Endothelial cell of hepatic sinusoid (primary cell): ENCODE results near the gene LHFPL4.

Experiments
- in situ Hi-C: cut with HindIII; loops from 2 replicates; pipeline ENCODE4 v1.10.0; 2017; ENCODE audit warnings: low sequenced_read_pairs

Gene LHFPL4

DNA sequence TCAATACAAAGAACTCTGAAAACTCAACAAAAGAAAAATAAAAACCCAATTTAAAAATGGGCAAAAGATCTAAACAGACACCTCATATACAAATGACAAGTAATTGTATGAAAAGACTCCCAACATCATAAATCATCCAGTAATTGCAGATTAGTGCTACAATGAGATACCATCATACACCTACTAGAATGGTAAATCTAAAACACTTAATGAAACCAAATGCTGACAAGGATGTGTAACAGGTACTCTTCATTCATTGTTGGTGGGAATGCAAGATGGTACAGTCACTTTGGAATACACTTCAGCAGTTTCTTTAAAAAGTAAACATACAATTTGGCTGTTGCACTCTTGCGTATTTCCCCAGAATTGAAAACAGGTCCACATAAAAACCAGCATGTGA, 68.4 kb downstream of the LHFPL4 start:
- in situ Hi-C loops = loop anchor here (25.0 kb wide), 1 partner anchor 202 kb away; no protein-coding TSS in a partner anchor

DNA sequence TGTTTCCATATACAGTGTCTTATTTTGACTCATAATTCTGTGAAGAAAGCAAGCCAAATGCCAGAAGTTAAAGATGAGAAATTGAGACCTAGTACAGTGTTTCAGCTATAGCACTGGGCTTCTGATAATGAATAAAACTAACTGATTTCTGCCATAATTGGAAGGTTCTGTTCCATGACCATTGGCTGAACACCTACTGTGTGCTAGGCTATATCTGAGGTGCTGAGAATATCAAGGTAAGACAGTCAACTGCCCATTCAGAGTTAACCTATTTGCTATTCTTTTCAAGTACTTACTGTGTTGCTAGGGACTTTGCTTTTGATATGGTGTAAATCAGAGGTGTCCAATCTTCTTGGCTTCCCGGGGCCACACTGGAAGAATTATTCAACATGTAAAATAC, 73.4 kb downstream of the LHFPL4 start:
- in situ Hi-C loops = loop anchor here (5.0 to 25.0 kb wide), 2 partner anchors 33 to 207 kb away; no protein-coding TSS in a partner anchor

DNA sequence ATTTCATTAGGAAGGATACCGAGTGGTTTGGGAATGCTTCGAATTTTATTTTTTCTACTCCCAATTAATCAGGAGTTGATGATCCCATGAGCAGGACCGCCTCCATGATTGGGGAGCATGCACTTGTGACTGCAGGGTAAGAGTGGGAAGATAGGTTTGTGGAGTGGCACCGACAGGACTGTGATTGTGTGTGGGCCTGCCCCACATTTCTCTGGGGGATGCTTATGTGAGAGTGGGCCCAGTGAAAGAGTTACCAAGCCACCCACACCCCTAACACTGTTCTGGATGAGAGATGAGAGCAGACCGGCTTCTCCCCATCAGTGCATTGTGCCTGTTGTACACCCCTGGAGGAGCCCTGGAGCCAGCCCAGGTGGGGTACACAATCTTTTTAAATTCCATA, 76.7 kb downstream of the LHFPL4 start:
- in situ Hi-C loops = loop anchor here (25.0 kb wide), 1 partner anchor 210 kb away; no protein-coding TSS in a partner anchor

DNA sequence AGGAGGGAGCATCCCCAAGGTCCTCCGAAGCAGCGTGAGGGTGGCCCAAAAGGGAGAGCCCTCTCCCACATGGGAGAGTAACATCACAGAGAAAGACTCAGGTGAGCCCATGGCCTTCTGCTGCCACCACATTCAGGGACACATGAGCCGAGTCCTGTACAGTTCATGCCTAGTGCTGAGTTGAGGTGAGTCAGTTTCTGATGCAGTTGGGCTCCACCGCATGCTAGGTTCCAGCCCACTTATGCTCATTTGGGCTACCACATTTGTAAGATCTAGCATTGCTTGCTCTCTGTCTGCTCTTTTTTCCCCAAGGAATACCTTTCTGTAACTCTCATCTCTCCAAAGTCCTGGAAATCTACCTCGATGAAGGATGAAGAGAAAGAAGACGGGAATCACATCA, 79.1 kb downstream of the LHFPL4 start:
- in situ Hi-C loops = no loop called here

DNA sequence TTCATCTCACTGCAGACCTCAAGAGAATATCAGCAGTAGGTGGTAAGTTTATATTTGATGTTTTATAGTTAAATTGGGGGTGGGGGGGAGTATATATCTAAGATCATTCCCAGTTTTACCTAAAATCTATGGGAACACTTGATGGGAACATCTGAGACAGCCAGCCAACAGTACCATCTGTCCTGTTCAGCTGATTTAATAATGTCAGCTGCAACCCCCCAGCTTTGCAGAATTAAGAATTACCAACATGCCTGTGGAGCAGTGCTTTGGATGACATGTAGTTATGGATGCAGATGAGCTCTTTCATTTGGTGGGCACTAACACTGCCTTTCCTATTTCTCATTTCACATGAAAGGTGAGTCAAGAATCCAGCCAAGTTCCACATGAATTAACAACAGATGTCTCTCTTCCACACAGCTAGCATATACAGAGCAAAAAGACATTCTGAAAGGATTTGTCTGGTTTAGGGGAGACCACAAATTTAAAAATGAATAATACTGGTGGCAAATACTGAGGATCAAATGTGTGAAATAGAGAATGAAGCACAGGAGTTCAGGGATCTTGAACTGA, 80.0 kb downstream of the LHFPL4 start:
- in situ Hi-C loops = no loop called here

DNA sequence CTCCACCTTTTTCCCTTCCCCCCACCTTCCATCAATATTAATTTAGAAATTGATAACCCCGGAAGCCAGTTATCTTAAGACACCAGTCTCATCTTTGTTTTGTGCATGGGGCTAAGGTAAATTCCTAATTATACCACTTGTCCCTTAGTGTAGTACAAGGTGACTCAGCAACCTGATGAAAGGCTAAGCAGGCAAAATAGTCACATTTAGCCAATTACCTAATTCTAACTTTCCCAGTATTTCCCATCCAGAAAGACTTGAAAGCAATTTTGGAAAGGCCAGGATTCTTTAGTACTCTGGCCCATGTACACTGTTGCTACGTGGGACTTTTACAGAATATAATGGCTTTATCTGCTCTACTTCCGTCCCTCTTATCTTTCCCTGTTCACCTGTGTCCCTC, 83.6 kb downstream of the LHFPL4 start:
- in situ Hi-C loops = loop anchor here (10.0 kb wide), 1 partner anchor 75 kb away; the partner anchor contains the start of gene SETD5

DNA sequence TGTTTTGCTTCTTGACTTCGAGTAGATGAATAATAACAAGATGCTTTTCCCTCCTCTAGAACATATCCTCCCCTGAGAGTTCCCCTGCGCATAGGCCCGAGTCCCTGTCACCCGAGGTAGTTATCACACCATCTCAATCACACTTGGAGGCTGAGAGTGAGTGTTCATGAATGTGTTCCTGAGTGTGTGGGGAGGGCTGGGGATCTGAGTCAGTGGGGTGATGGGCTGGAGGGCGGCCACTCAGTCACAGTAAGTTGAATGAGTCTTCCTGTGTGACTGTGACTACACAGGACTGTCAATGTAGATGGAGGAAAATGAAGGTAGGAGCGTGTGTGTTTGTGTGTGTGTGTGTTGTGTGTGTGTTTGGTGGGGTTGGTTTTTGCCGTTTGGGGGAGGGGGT, 85.2 kb downstream of the LHFPL4 start:
- in situ Hi-C loops = loop anchor here (10.0 kb wide), 1 partner anchor 74 kb away; the partner anchor contains the start of gene SETD5

DNA sequence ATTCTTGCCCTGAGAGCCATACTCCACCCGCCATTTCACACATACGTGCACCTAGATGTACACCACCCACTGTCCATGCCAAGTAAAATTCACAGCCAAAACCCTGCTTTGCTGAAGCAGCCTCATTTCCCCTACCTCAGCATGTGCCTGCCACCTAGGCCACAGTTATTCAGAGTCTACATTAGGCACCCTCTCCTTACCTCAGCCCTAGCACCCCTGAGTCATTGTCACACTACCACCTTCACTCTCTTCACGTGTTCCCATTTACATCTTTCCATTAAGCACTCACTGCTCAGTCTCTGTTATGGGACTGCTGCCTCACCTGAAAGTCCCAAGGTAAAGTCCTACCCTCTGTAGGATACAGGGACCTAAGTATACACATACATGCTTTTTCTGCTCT, 86.2 kb downstream of the LHFPL4 start:
- in situ Hi-C loops = loop anchor here (10.0 kb wide), 1 partner anchor 73 kb away; the partner anchor contains the start of gene SETD5

DNA sequence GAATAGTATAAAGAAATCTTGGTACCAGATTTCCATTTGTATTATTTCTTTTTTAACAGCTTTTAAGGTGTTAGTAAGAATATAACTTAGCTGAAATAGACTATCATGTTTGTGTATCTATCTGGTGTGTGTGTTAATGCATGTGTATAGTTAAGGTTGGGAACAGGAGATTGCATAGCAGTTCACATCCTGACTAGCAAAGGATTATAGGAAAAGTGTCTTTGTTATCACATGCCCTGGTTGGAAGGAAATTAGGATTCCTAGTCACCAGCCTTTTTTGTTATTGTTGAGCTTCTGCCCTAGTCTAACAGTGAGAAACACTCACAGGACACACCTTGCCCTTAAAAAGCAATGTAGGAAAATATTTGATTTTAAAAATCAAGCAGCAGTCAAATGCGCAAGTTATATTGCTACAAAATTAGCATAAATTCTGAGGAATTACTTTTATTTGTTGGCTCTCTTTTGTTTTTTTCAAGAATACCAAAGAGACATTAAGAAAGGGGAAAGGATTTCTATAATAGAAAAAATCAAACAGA, 98.0 kb downstream of the LHFPL4 start:
- in situ Hi-C loops = no loop called here

DNA sequence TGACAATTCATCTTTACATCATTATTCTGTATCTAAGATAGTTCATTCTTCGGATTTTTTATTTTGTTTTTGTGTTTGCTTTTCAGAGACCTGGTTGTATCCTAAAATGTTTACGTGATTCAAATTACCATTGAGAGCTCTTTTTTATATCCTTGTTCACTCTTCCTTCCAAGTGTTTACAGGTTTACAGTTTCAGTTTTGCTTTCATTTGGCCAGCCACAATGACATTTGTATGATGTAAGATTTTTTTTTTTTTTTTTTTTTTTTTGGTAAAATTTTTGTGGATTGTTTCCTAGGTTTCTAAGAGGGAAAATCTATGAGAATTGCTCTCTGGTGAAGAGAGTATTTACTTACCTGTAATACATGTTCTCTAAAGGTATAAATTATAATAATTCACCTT, 101.2 kb downstream of the LHFPL4 start:
- in situ Hi-C loops = no loop called here

DNA sequence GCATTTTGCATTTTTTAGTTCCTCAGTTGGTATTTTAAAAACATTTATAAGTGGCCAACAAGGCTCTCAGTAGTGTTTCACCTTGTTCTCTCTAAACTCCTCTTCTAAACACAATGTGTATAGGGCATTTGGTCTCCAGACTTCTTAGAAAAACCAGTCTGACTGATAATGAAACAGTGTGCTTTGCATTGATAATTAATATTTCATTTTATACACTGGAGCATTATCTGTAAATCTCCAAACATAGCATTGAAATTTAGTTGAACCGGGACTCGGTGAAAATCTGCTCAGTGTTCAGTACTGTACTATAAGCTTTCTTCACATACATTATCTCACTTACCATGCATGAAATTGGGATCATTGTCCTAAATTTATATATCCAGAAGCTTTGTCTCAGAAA, 102.6 kb downstream of the LHFPL4 start:
- in situ Hi-C loops = no loop called here

DNA sequence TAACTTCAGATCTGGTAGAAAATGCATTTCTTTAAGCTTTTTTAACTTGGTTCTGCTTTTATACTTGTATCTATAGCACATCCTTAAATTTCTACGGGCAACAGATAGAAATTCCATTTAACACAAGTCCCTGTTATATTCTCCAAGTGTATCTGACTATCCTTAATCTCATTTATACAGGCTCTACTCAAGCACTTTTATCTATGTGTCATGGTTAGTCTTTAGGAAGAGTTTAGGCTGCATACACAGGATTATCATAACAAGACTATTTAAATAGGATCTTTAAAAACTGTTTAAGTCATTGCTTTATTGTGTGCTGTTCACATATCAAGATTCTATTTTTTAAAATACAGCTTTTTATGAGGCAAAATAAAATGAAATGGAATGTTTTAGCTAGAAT, 103.5 kb downstream of the LHFPL4 start:
- in situ Hi-C loops = no loop called here

DNA sequence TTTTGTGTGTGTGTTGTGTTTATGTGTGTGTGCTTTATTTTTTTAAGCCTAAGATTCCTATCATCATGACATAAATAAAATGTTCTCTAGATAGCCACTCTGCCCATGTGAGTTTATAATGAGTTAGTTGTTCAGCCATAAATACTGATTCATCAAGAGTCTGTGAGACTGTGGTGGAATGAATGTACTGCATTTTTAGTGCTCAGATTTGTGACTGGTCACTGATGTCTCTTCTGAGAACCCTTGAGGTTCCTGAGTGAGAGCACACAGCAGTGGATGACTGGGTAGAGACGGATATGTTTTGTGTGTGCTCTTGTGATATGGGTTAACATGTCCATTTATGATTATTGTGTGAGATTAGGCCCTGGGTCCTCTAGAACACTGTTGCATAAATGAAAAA, 105.0 kb downstream of the LHFPL4 start:
- in situ Hi-C loops = loop anchor here (5.0 kb wide), 2 partner anchors 34 to 71 kb away; no protein-coding TSS in a partner anchor
